Calu3 (cell line): Measurements from ENCODE around the gene CNOT2. TPM values are rescaled to one million over a fixed set of nuclear protein-coding genes. Genes with fewer than 3 reads are reported as not detected.

Experiments
- BruUV-seq: library from RNA; stranded (reverse); fragments of 400-500 nt; replicated peaks from 2 replicates; lab custom pipeline; 2021; lab: Mats Ljungman, UMichigan
- CTCF ChIA-PET: fragments of 300-600 bp; sonication (Branson Sonifier 250); formaldehyde crosslinking; loops from one replicate; lab custom pipeline; 2022; ENCODE audit warnings: antibody characterized with exemption; lab: Charles Lee
- DNase-seq: peaks from one replicate; pipeline ENCODE4 v3.0.0; 2022
- H3K27ac Mint-ChIP-seq: one replicate; pipeline ENCODE4 v1.8.0; 2022; ENCODE audit warnings: mixed read lengths; ENCODE audit not compliant: unreplicated experiment
- H3K27me3 Mint-ChIP-seq: one replicate; pipeline ENCODE4 v1.8.0; 2022; ENCODE audit warnings: mixed read lengths; ENCODE audit not compliant: unreplicated experiment
- H3K36me3 Mint-ChIP-seq: one replicate; pipeline ENCODE4 v1.8.0; 2022; ENCODE audit warnings: mild to moderate bottlenecking, moderate library complexity, mixed read lengths; ENCODE audit not compliant: insufficient read depth, unreplicated experiment
- H3K4me1 Mint-ChIP-seq: one replicate; pipeline ENCODE4 v1.8.0; 2022; ENCODE audit warnings: mild to moderate bottlenecking, low read depth, mixed read lengths; ENCODE audit not compliant: unreplicated experiment
- H3K4me3 Mint-ChIP-seq: one replicate; pipeline ENCODE4 v1.8.0; 2022; ENCODE audit warnings: mild to moderate bottlenecking, low read depth, moderate library complexity, mixed read lengths; ENCODE audit not compliant: unreplicated experiment
- H3K9me3 Mint-ChIP-seq: one replicate; pipeline ENCODE4 v1.8.0; 2022; ENCODE audit warnings: low read depth, mixed read lengths; ENCODE audit not compliant: unreplicated experiment
- CTCF ChIP-seq: fragments of 200-600 bp; IDR thresholded peaks from one replicate; pipeline ENCODE4 v1.8.0; 2022; ENCODE audit warnings: antibody characterized with exemption; ENCODE audit not compliant: unreplicated experiment
- intact Hi-C: fragments of 100-400 bp; cut with micrococcal nuclease; formaldehyde crosslinking; loops from one replicate; pipeline ENCODE4 v1.10.0; 2022; ENCODE audit not compliant: unreplicated experiment
- total RNA-seq: library from RNA; stranded (reverse); gene quantifications from 2 replicates; pipeline ENCODE4 v1.2.3, GENCODE V29; 2022

CNOT2 gene
- total RNA-seq, 1 experiment from 2014 or later, result 126 TPM

GRCh38 chr12:70213707-70214106 is 29.5 kb upstream of the CNOT2 start:
- H3K4me1 Mint-ChIP-seq, result no peaks in the 10 kb centered on the region
- H3K27ac Mint-ChIP-seq, result no peak overlapping the region
- no TSS peak for BruUV-seq
- no peak for TF ChIP-seq CTCF
- no peaks in the 10 kb centered on the region for H3K27me3 Mint-ChIP-seq
- intact Hi-C loops, result no loop called here
- DNase-seq, result no peak
- peaks cover 13% of the 10 kb centered on the region for H3K9me3 Mint-ChIP-seq
- CTCF ChIA-PET, result interaction anchor here (0.6 kb wide), 1 partner anchor 221 kb away, joined by 4 read pairs; no protein-coding TSS in a partner anchor
- no peak overlapping the region for H3K4me3 Mint-ChIP-seq
- H3K36me3 Mint-ChIP-seq, result no peaks in the 10 kb centered on the region

GRCh38 chr12:70214972-70215617 is 28.1 kb upstream of the CNOT2 start:
- no peak overlapping the region for H3K4me3 Mint-ChIP-seq
- no peaks in the 10 kb centered on the region for H3K36me3 Mint-ChIP-seq
- no peak for TF ChIP-seq CTCF
- no peak for DNase-seq
- BruUV-seq, result no TSS peak
- intact Hi-C loops, result no loop called here
- CTCF ChIA-PET, result no interaction called here
- H3K4me1 Mint-ChIP-seq, result no peaks in the 10 kb centered on the region
- no peak overlapping the region for H3K27ac Mint-ChIP-seq
- H3K27me3 Mint-ChIP-seq, result no peaks in the 10 kb centered on the region
- peaks cover 7% of the 10 kb centered on the region for H3K9me3 Mint-ChIP-seq

- H3K27me3 Mint-ChIP-seq, result no peaks in the 10 kb centered on the region
- no peak for DNase-seq
- CTCF ChIA-PET, result no interaction called here
- no peak for TF ChIP-seq CTCF
- intact Hi-C loops, result no loop called here
- BruUV-seq, result no TSS peak
- no peak overlapping the region for H3K27ac Mint-ChIP-seq
- no peaks in the 10 kb centered on the region for H3K36me3 Mint-ChIP-seq
- H3K4me1 Mint-ChIP-seq, result no peaks in the 10 kb centered on the region
- peaks cover 7% of the 10 kb centered on the region for H3K9me3 Mint-ChIP-seq
- no peak overlapping the region for H3K4me3 Mint-ChIP-seq
Measured at GRCh38 chr12:70217416-70217815, 25.8 kb upstream of the CNOT2 start.

GRCh38 chr12:70221626-70222025 is 21.6 kb upstream of the CNOT2 start:
- CTCF ChIA-PET, result no interaction called here
- intact Hi-C loops, result no loop called here
- H3K4me3 Mint-ChIP-seq, result no peak overlapping the region
- no peaks in the 10 kb centered on the region for H3K27me3 Mint-ChIP-seq
- TF ChIP-seq CTCF, result no peak
- no peaks in the 10 kb centered on the region for H3K36me3 Mint-ChIP-seq
- no TSS peak for BruUV-seq
- DNase-seq, result no peak
- no peaks in the 10 kb centered on the region for H3K9me3 Mint-ChIP-seq
- H3K4me1 Mint-ChIP-seq, result no peaks in the 10 kb centered on the region
- H3K27ac Mint-ChIP-seq, result no peak overlapping the region
